HepG2 (cell line): ENCODE data around the gene PSPH. TPM values are rescaled to one million over a fixed set of nuclear protein-coding genes. Genes with fewer than 3 reads are reported as not detected.

Experiments
- ATAC-seq: fragments of 200-7000 bp; cut with Tn5 transposase; 3 replicates; pipeline ENCODE4 v1.9.1; 2020; ENCODE audit warnings: mild to moderate bottlenecking, moderate library complexity
- BruUV-seq: library from RNA; stranded (reverse); fragments of 400-500 nt; replicated peaks from 2 replicates; lab custom pipeline; 2021; lab: Mats Ljungman, UMichigan
- CTCF ChIA-PET: fragments of 300-600 bp; formaldehyde crosslinking; extraction: SDS; loops from one replicate; lab custom pipeline; 2021; ENCODE audit warnings: low total read pairs, inconsistent platforms, low intra/inter-chr PET ratio; lab: Yijun Ruan, JAX
- POLR2A ChIA-PET: fragments of 350-600 bp; sonication (Branson Sonifier 250); formaldehyde crosslinking; loops from one replicate; lab custom pipeline; 2020; ENCODE audit warnings: antibody characterized with exemption, inconsistent platforms; lab: Yijun Ruan, JAX
- DNase-seq: peaks from one replicate; pipeline ENCODE4 v3.0.0-alpha.2; 2015; ENCODE audit warnings: low spot score
- FAIRE-seq: peaks from 3 replicates; lab custom pipeline; 2011; peaks lifted over from hg19 to GRCh38; lab: Jason Lieb, UNC
- H2AFZ ChIP-seq: one replicate; pipeline ENCODE4 v1.6.1; 2011; ENCODE audit warnings: low read length, inconsistent platforms
- H3K27ac ChIP-seq: fragments of 300-600 bp; 3 replicates; pipeline ENCODE4 v1.8.0; 2011; ENCODE audit warnings: mixed run types, mild to moderate bottlenecking, mixed read lengths, low read length, inconsistent platforms; ENCODE audit not compliant: insufficient read depth; ENCODE audit errors: extremely low read length
- H3K27me3 ChIP-seq, 2 experiments: fragments of 200-600 bp in 1 of 2; 2 replicates in 1 of 2; 3 replicates in 1 of 2; pipeline versions ENCODE4 v1.6.0 to v1.8.0; 2011; ENCODE audit warnings: low read length in 2 of 2, mild to moderate bottlenecking in 2 of 2, moderate library complexity in 2 of 2, inconsistent platforms in 1 of 2; ENCODE audit not compliant: insufficient read depth in 2 of 2, control insufficient read depth in 1 of 2
- H3K36me3 ChIP-seq, 2 experiments: fragments of 200-600 bp in 1 of 2; replicated peaks in 1 of 2; 2 replicates in 1 of 2; 3 replicates in 1 of 2; pipeline versions ENCODE4 v1.5.1 to v1.8.0; 2011; ENCODE audit warnings: low read length in 2 of 2, inconsistent platforms in 1 of 2; ENCODE audit not compliant: insufficient read depth in 2 of 2, control insufficient read depth in 1 of 2
- H3K4me1 ChIP-seq: 2 replicates; pipeline ENCODE4 v1.5.1; 2012; ENCODE audit warnings: low read length, inconsistent platforms; ENCODE audit not compliant: insufficient read depth
- H3K4me2 ChIP-seq: 2 replicates; pipeline ENCODE4 v1.6.0; 2011; ENCODE audit warnings: low read depth, low read length, inconsistent platforms
- H3K4me3 ChIP-seq, 3 experiments: fragments of 200-600 bp in 1 of 3; sonication (generic), shearing (Covaris generic) in 1 of 3; replicated peaks in 1 of 3; 2 replicates each; pipeline ENCODE4 v1.5.1; 2011 to 2016; ENCODE audit warnings: low read length in 3 of 3, inconsistent platforms in 2 of 3, low read depth in 2 of 3, mild to moderate bottlenecking in 2 of 3, control low read depth in 1 of 3, mixed read lengths in 1 of 3; ENCODE audit not compliant: insufficient read depth in 1 of 3
- H3K79me2 ChIP-seq: one replicate; pipeline ENCODE4 v1.6.1; 2011; ENCODE audit warnings: low read length, inconsistent platforms; ENCODE audit not compliant: insufficient read depth
- H3K9ac ChIP-seq: 2 replicates; pipeline ENCODE4 v1.6.0; 2011; ENCODE audit warnings: mild to moderate bottlenecking, low read depth, low read length, inconsistent platforms; ENCODE audit not compliant: insufficient read depth
- H3K9me3 ChIP-seq: 2 replicates; pipeline ENCODE4 v1.5.1; 2012; ENCODE audit warnings: mild to moderate bottlenecking, low read length
- H4K20me1 ChIP-seq: 2 replicates; pipeline ENCODE4 v1.6.0; 2011; ENCODE audit warnings: inconsistent platforms, mild to moderate bottlenecking, low read length, moderate library complexity; ENCODE audit not compliant: insufficient read depth
- CREB1 ChIP-seq, 2 experiments: fragments of 450-650 bp in 1 of 2; IDR thresholded peaks; 2 replicates each; pipeline ENCODE4 v1.6.1; 2016 to 2017; ENCODE audit warnings: control low read depth in 1 of 2, mild to moderate bottlenecking in 1 of 2, missing compliant biosample characterization in 1 of 2, missing genetic modification characterization in 1 of 2
- DNMT1 ChIP-seq: sonication (generic); formaldehyde crosslinking; IDR thresholded peaks from 2 replicates; pipeline ENCODE4 v1.5.1; 2020; ENCODE audit warnings: mild to moderate bottlenecking, missing genetic modification reagents
- MYPOP ChIP-seq: sonication (generic); formaldehyde crosslinking; IDR thresholded peaks from 2 replicates; pipeline ENCODE4 v1.8.1; 2023; ENCODE audit warnings: mild to moderate bottlenecking, moderate library complexity, missing genetic modification reagents
- NR2C2 ChIP-seq: sonication (generic); formaldehyde crosslinking; IDR thresholded peaks from 2 replicates; pipeline ENCODE4 v1.4.0; 2020; ENCODE audit warnings: missing genetic modification reagents, mild to moderate bottlenecking, moderate library complexity, borderline replicate concordance
- RARG ChIP-seq: sonication (generic); formaldehyde crosslinking; IDR thresholded peaks from 2 replicates; pipeline ENCODE4 v1.4.0; 2020; ENCODE audit warnings: low read depth, mild to moderate bottlenecking, missing genetic modification reagents
- SAFB2 ChIP-seq: sonication (generic); formaldehyde crosslinking; IDR thresholded peaks from 2 replicates; pipeline ENCODE4 v1.5.1; 2020; ENCODE audit warnings: missing genetic modification reagents, low read depth, mild to moderate bottlenecking, borderline replicate concordance
- SRY ChIP-seq: sonication (generic); formaldehyde crosslinking; IDR thresholded peaks from 2 replicates; pipeline ENCODE4 v1.8.0; 2022; ENCODE audit warnings: mild to moderate bottlenecking, missing genetic modification reagents
- TFDP2 ChIP-seq: sonication (generic); formaldehyde crosslinking; IDR thresholded peaks from 2 replicates; pipeline ENCODE4 v1.4.0; 2020; ENCODE audit warnings: missing genetic modification reagents
- ZMYM4 ChIP-seq: sonication (generic); formaldehyde crosslinking; IDR thresholded peaks from 2 replicates; pipeline ENCODE4 v1.8.1; 2023; ENCODE audit warnings: mild to moderate bottlenecking, missing genetic modification reagents
- ZNF883 ChIP-seq: sonication (generic); formaldehyde crosslinking; IDR thresholded peaks from 2 replicates; pipeline ENCODE4 v1.5.1; 2020; ENCODE audit warnings: mild to moderate bottlenecking, missing genetic modification reagents; ENCODE audit errors: not compliant biosample characterization
- in situ Hi-C: cut with HindIII; loops from 2 replicates; pipeline ENCODE4 v1.10.0; 2017; ENCODE audit warnings: low pct_unique_long_range_greater_than_20kb; ENCODE audit not compliant: extremely low pct_ligation_motif_present
- intact Hi-C: fragments of 100-400 bp; cut with micrococcal nuclease; formaldehyde crosslinking; loops from one replicate; pipeline ENCODE4 v1.10.0; 2022; ENCODE audit not compliant: unreplicated experiment
- polyA plus RNA-seq, 8 experiments: library from polyadenylated mRNA; depleted of rRNA in 3 of 8; stranded (reverse) in 7 of 8; unstranded in 1 of 8; fragments of >200 nt; fragmentation: Illumina TruSeq in 4 of 8; extraction: Trizol in 4 of 8; gene quantifications; 2 replicates each; pipeline versions ENCODE4 v1.2.1 to v1.2.3, GENCODE V29; 2011 to 2016; ENCODE audit warnings: low read depth in 4 of 8, missing spikeins in 1 of 8, mixed read lengths in 1 of 8; ENCODE audit not compliant: insufficient read depth in 1 of 8
- total RNA-seq, 5 experiments: library from RNA; depleted of rRNA; stranded (reverse); fragments of >200 nt; fragmentation: Illumina TruSeq; extraction: Trizol; gene quantifications; 2 replicates each; pipeline ENCODE4 v1.2.3, GENCODE V29; 2016; ENCODE audit warnings: low read depth in 1 of 5
- TF ChIP-seq, protein P1 (sequence below): IDR thresholded peaks from 2 replicates; pipeline ENCODE4 v1.6.1; 2018; ENCODE audit warnings: missing genetic modification reagents, mild to moderate bottlenecking, missing compliant biosample characterization
- TF ChIP-seq, protein P2 (sequence below): sonication (generic); formaldehyde crosslinking; IDR thresholded peaks from 2 replicates; pipeline ENCODE4 v1.5.0; 2020; ENCODE audit warnings: missing genetic modification reagents, mild to moderate bottlenecking, borderline replicate concordance
- TF ChIP-seq, protein P3 (sequence below): sonication (generic); formaldehyde crosslinking; IDR thresholded peaks from 2 replicates; pipeline ENCODE4 v1.9.0; 2021; ENCODE audit warnings: mild to moderate bottlenecking, missing genetic modification reagents

Gene PSPH
- total and polyA plus RNA-seq, 2 of the 13 experiments (the other 11 are each of a cell fraction or from before 2014, with no cell fraction given) = 85.5 to 124 TPM

DNA sequence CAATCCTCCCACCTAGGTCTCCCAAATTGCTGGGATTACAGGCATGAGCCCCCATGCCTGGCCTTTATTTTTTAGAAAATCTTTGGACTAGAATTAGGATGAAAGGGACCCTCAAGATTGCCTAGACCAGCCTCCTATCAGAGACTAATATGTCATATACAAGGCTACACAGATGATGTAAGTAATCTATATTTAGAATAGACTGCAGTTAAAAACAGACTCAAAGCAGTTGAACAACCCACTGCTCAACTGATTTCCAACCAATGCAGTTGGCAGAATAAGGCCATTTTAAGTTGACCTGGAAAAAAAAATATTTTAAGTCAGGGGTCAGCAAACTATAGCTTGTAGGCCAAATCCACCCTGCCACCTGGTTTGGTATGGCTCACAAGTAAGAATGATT, 27.7 kb downstream of the PSPH start:
- Histone ChIP-seq H2AFZ (no peak overlapping the region), H4K20me1 (no peaks in the 10 kb centered on the region), H3K27me3 (no peaks in the 10 kb centered on the region), H3K4me3 (no peak overlapping the region), H3K4me1 (peaks cover 44% of the 10 kb centered on the region), H3K36me3 (peaks cover 16 to 76% of the 10 kb centered on the region in 2 experiments), H3K4me2 (no peak overlapping the region), H3K9ac (no peak overlapping the region), H3K79me2 (peaks cover 44% of the 10 kb centered on the region), H3K9me3 (no peaks in the 10 kb centered on the region), H3K27ac (no peak overlapping the region)
- no peak for TF ChIP-seq RARG (CRISPR knock-in tag)
- no peak for TF ChIP-seq CREB1 (IDR thresholded peaks at IDR 0.05)
- TF ChIP-seq CREB1 (CRISPR knock-in tag; IDR thresholded peaks at IDR 0.05) = no peak
- TF ChIP-seq, protein P1, sequence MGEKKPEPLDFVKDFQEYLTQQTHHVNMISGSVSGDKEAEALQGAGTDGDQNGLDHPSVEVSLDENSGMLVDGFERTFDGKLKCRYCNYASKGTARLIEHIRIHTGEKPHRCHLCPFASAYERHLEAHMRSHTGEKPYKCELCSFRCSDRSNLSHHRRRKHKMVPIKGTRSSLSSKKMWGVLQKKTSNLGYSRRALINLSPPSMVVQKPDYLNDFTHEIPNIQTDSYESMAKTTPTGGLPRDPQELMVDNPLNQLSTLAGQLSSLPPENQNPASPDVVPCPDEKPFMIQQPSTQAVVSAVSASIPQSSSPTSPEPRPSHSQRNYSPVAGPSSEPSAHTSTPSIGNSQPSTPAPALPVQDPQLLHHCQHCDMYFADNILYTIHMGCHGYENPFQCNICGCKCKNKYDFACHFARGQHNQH (CRISPR knock-in tag) = no peak
- TF ChIP-seq TFDP2 (CRISPR knock-in tag) = no peak
- TF ChIP-seq, protein P2, sequence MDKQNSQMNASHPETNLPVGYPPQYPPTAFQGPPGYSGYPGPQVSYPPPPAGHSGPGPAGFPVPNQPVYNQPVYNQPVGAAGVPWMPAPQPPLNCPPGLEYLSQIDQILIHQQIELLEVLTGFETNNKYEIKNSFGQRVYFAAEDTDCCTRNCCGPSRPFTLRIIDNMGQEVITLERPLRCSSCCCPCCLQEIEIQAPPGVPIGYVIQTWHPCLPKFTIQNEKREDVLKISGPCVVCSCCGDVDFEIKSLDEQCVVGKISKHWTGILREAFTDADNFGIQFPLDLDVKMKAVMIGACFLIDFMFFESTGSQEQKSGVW = no peak
- no peak for TF ChIP-seq DNMT1 (CRISPR knock-in tag)
- TF ChIP-seq SRY = no peak
- TF ChIP-seq, protein P3, sequence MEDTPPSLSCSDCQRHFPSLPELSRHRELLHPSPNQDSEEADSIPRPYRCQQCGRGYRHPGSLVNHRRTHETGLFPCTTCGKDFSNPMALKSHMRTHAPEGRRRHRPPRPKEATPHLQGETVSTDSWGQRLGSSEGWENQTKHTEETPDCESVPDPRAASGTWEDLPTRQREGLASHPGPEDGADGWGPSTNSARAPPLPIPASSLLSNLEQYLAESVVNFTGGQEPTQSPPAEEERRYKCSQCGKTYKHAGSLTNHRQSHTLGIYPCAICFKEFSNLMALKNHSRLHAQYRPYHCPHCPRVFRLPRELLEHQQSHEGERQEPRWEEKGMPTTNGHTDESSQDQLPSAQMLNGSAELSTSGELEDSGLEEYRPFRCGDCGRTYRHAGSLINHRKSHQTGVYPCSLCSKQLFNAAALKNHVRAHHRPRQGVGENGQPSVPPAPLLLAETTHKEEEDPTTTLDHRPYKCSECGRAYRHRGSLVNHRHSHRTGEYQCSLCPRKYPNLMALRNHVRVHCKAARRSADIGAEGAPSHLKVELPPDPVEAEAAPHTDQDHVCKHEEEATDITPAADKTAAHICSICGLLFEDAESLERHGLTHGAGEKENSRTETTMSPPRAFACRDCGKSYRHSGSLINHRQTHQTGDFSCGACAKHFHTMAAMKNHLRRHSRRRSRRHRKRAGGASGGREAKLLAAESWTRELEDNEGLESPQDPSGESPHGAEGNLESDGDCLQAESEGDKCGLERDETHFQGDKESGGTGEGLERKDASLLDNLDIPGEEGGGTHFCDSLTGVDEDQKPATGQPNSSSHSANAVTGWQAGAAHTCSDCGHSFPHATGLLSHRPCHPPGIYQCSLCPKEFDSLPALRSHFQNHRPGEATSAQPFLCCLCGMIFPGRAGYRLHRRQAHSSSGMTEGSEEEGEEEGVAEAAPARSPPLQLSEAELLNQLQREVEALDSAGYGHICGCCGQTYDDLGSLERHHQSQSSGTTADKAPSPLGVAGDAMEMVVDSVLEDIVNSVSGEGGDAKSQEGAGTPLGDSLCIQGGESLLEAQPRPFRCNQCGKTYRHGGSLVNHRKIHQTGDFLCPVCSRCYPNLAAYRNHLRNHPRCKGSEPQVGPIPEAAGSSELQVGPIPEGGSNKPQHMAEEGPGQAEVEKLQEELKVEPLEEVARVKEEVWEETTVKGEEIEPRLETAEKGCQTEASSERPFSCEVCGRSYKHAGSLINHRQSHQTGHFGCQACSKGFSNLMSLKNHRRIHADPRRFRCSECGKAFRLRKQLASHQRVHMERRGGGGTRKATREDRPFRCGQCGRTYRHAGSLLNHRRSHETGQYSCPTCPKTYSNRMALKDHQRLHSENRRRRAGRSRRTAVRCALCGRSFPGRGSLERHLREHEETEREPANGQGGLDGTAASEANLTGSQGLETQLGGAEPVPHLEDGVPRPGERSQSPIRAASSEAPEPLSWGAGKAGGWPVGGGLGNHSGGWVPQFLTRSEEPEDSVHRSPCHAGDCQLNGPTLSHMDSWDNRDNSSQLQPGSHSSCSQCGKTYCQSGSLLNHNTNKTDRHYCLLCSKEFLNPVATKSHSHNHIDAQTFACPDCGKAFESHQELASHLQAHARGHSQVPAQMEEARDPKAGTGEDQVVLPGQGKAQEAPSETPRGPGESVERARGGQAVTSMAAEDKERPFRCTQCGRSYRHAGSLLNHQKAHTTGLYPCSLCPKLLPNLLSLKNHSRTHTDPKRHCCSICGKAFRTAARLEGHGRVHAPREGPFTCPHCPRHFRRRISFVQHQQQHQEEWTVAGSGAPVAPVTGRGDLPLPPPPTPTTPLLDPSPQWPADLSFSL (CRISPR knock-in tag) = no peak
- no peak for TF ChIP-seq MYPOP (CRISPR knock-in tag)
- TF ChIP-seq ZNF883 (CRISPR knock-in tag) = no peak
- no peak for TF ChIP-seq ZMYM4 (CRISPR knock-in tag)
- no peak for TF ChIP-seq NR2C2 (CRISPR knock-in tag)
- TF ChIP-seq SAFB2 (CRISPR knock-in tag) = no peak
- in situ Hi-C loops (no loop called here), intact Hi-C loops (no loop called here)
- DNase-seq (no peak), ATAC-seq (no peak), FAIRE-seq (no peak)
- CTCF ChIA-PET = no interaction called here
- POLR2A ChIA-PET = interaction anchor here (1.0 to 1.3 kb wide), 3 partner anchors 11 to 27 kb away, joined by 4 to 5 read pairs (median 4); partner anchors contain the start of gene PSPH
- BruUV-seq = no TSS peak
